B cell (primary cell): Measurements from ENCODE around the gene GMEB2. TPM values are rescaled to one million over a fixed set of nuclear protein-coding genes. Genes with fewer than 3 reads are reported as not detected.

Experiments used
- ATAC-seq: fragments of 200-7000 bp; cut with Tn5 transposase; one replicate; pipeline ENCODE4 v1.10.0; 2021; ENCODE audit warnings: low read depth, mild to moderate bottlenecking, moderate number of reproducible peaks, moderate library complexity
- CTCF ChIA-PET: fragments of 350-600 bp; sonication (Branson Sonifier 250); formaldehyde crosslinking; loops from one replicate; lab custom pipeline; 2021; ENCODE audit warnings: antibody characterized with exemption, inconsistent platforms; lab: Charles Lee
- POLR2A ChIA-PET: fragments of 350-600 bp; sonication (Branson Sonifier 250); formaldehyde crosslinking; loops from one replicate; lab custom pipeline; 2021; ENCODE audit warnings: antibody characterized with exemption; lab: Charles Lee
- DNase-seq: peaks from one replicate; pipeline ENCODE4 v3.0.0; 2013
- H2AFZ ChIP-seq: 2 replicates; pipeline ENCODE4 v1.6.1; 2012; ENCODE audit warnings: mild to moderate bottlenecking, low read depth, low read length; ENCODE audit not compliant: insufficient read depth, poor library complexity, severe bottlenecking
- H3K27ac ChIP-seq, 2 donors: 1 replicate in 1 of 2; 2 replicates in 1 of 2; pipeline ENCODE4 v1.5.1; 2012 to 2013; ENCODE audit warnings: low read length in 2 of 2, mild to moderate bottlenecking in 2 of 2, moderate library complexity in 1 of 2
- H3K27me3 ChIP-seq, 4 experiments: fragments of 200-600 bp in 1 of 4; sonication (generic) in 1 of 4; replicated peaks in 1 of 4; 1 replicate in 2 of 4; 2 replicates in 2 of 4; pipeline versions ENCODE4 v1.6.1 to v1.7.0; 2013 to 2016; ENCODE audit warnings: low read length in 3 of 4, mild to moderate bottlenecking in 2 of 4, mixed read lengths in 1 of 4, moderate library complexity in 1 of 4; ENCODE audit not compliant: insufficient read depth in 4 of 4, control insufficient read depth in 3 of 4; ENCODE audit errors: control extremely low read depth in 1 of 4
- H3K36me3 ChIP-seq, 2 experiments: replicated peaks in 1 of 2; 1 replicate in 1 of 2; 2 replicates in 1 of 2; pipeline versions ENCODE4 v1.6.1 to v1.7.1; 2013; ENCODE audit warnings: low read length in 1 of 2; ENCODE audit not compliant: insufficient read depth in 2 of 2, control insufficient read depth in 1 of 2; ENCODE audit errors: control extremely low read depth in 1 of 2, extremely low read depth in 1 of 2
- H3K4me1 ChIP-seq, 2 donors: fragments of 200-600 bp in 1 of 2; sonication (generic) in 1 of 2; 1 replicate in 1 of 2; 2 replicates in 1 of 2; pipeline versions ENCODE4 v1.5.1 to v1.6.1; 2013 to 2017; ENCODE audit warnings: low read length in 2 of 2; ENCODE audit not compliant: control insufficient read depth in 2 of 2, insufficient read depth in 2 of 2
- H3K4me2 ChIP-seq: replicated peaks from 2 replicates; pipeline ENCODE3; 2012; ENCODE audit warnings: mild to moderate bottlenecking, low read depth, low read length; ENCODE audit not compliant: poor library complexity, severe bottlenecking
- H3K4me3 ChIP-seq, 5 experiments: fragments of 200-600 bp in 1 of 5; sonication (generic) in 1 of 5; 1 replicate in 3 of 5; 2 replicates in 2 of 5; pipeline versions ENCODE4 v1.5.1 to v1.7.0; 2011 to 2016; ENCODE audit warnings: low read length in 4 of 5, mild to moderate bottlenecking in 4 of 5, low read depth in 2 of 5, control low read depth in 1 of 5, moderate library complexity in 1 of 5; ENCODE audit not compliant: insufficient read depth in 1 of 5; ENCODE audit errors: control extremely low read depth in 1 of 5, extremely low read depth in 1 of 5
- H3K79me2 ChIP-seq: fragments of 200-600 bp; sonication (generic); one replicate; pipeline ENCODE4 v1.6.0; 2016; ENCODE audit warnings: low read length; ENCODE audit not compliant: control insufficient read depth, insufficient read depth
- H3K9ac ChIP-seq: fragments of 200-600 bp; sonication (generic); 2 replicates; pipeline ENCODE4 v1.6.1; 2017; ENCODE audit warnings: mild to moderate bottlenecking, low read length, moderate library complexity
- H3K9me3 ChIP-seq, 3 donors: one replicate each; pipeline versions ENCODE4 v1.6.1 to v1.7.1; 2013; ENCODE audit warnings: low read length in 2 of 3; ENCODE audit not compliant: control insufficient read depth in 2 of 3, insufficient read depth in 1 of 3; ENCODE audit errors: control extremely low read depth in 1 of 3
- H4K20me1 ChIP-seq: 2 replicates; pipeline ENCODE4 v1.6.0; 2012; ENCODE audit warnings: mild to moderate bottlenecking, low read length; ENCODE audit not compliant: insufficient read depth, control insufficient read depth, poor library complexity, severe bottlenecking
- H3K27ac Mint-ChIP-seq: one replicate; pipeline ENCODE4 v1.8.0; 2021; ENCODE audit warnings: mixed read lengths
- H3K27me3 Mint-ChIP-seq: one replicate; pipeline ENCODE4 v1.8.0; 2021; ENCODE audit warnings: mixed read lengths
- H3K4me1 Mint-ChIP-seq: one replicate; pipeline ENCODE4 v1.8.0; 2021; ENCODE audit warnings: mixed read lengths
- H3K4me3 Mint-ChIP-seq: one replicate; pipeline ENCODE4 v1.8.0; 2021; ENCODE audit warnings: mixed read lengths
- H3K9me3 Mint-ChIP-seq: one replicate; pipeline ENCODE4 v1.8.0; 2022; ENCODE audit warnings: mixed read lengths; ENCODE audit not compliant: insufficient read depth
- EZH2 ChIP-seq: IDR thresholded peaks from 2 replicates; pipeline ENCODE4 v1.6.1; 2012; ENCODE audit warnings: borderline replicate concordance, low read depth, mild to moderate bottlenecking, moderate library complexity, low read length; ENCODE audit not compliant: insufficient read depth, poor library complexity, severe bottlenecking
- WGBS: methylation state at CpG from one replicate; pipeline ENCODE4 v1.1.5; 2013; ENCODE audit warnings: missing lambda C conversion rate; ENCODE audit not compliant: insufficient coverage; 5-methylcytosine and 5-hydroxymethylcytosine counted together
- intact Hi-C: fragments of 100-400 bp; cut with micrococcal nuclease; formaldehyde crosslinking; loops from one replicate; pipeline ENCODE4 v1.10.0; 2022
- polyA plus RNA-seq: library from polyadenylated mRNA; depleted of rRNA; stranded (reverse); fragments of >200 nt; gene quantifications from 2 replicates; pipeline ENCODE4 v1.2.3, GENCODE V29; 2012
- total RNA-seq, 2 donors: library from RNA; stranded (reverse); fragments of 120-200 nt in 1 of 2; gene quantifications; 1 replicate in 1 of 2; 2 replicates in 1 of 2; pipeline versions ENCODE4 v1.2.3 to v1.2.4, GENCODE V29; 2013 to 2022
- TF ChIP-seq, protein P1 (sequence below): fragments of 200-600 bp; IDR thresholded peaks from one replicate; pipeline ENCODE4 v1.8.0; 2022; ENCODE audit warnings: antibody characterized with exemption, mild to moderate bottlenecking

The GMEB2 gene
- total and polyA plus RNA-seq, 2 donors (not counting 1 experiment from before 2014, with no cell fraction given) = 17.7 to 24.5 TPM

DNA sequence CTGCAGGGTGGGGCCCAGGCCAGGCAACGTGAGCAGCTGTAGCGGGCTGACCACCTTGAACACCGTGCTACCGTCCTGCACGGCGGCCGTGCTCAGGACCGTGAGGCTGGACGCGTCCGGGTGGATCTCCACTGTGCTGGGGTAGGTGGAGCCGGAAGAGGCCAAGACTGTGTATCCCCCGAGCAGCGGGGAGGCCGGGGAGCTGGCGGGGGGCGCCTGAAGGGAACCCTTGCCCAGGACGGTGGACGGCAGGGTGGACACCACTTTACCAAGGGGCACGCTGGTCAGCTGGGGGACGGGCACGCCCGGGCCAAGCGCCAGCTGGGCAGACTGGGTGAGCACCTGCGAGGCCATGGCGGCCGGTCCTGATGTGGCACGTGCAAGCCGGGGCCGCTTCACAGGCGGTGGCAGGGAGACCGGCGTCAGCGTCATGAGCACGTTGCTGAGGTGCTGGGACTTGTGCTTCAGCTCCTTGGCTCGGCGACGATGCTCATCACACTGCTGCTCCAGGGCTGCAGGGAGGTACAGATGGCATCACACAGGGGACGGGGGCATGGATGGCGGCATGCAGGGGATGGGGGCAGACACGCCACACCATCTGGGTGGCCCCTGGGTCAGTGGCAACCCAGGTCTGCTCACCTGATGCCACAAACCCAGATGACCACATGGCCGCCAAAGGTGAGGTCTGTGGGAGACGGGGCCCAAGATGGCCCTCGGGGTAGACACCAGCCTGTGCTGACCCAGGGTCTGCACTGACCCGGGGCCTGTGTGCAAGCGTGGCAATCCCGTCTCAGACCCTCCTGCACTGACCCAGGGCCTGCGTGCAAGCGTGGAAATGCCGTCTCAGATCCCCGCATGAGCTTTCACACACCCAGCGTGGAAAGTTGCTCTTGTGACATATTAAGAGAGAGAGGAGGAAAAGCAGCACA is 36.4 kb downstream of the GMEB2 start:
- H3K79me2 ChIP-seq = peaks cover 6% of the 10 kb centered on the region
- no peak overlapping the region for H2AFZ ChIP-seq
- peaks cover 3 to 8% of the 10 kb centered on the region in 2 donors for H3K4me1 ChIP-seq
- H3K4me3 ChIP-seq = no peak overlapping the region
- H3K4me2 ChIP-seq = no peak overlapping the region
- ChIA-PET CTCF (no interaction called here), POLR2A (interaction anchor here (0.8 kb wide), 1 partner anchor 27 kb away, joined by 3 read pairs; no protein-coding TSS in a partner anchor)
- no peak for ATAC-seq
- H3K27ac ChIP-seq = no peak overlapping the region
- DNase-seq = no peak
- H3K27me3 ChIP-seq = no peaks in the 10 kb centered on the region
- no peak overlapping the region for H3K9ac ChIP-seq
- no peaks in the 10 kb centered on the region for H3K9me3 Mint-ChIP-seq
- TF ChIP-seq EZH2 = no peak
- TF ChIP-seq, protein P1, sequence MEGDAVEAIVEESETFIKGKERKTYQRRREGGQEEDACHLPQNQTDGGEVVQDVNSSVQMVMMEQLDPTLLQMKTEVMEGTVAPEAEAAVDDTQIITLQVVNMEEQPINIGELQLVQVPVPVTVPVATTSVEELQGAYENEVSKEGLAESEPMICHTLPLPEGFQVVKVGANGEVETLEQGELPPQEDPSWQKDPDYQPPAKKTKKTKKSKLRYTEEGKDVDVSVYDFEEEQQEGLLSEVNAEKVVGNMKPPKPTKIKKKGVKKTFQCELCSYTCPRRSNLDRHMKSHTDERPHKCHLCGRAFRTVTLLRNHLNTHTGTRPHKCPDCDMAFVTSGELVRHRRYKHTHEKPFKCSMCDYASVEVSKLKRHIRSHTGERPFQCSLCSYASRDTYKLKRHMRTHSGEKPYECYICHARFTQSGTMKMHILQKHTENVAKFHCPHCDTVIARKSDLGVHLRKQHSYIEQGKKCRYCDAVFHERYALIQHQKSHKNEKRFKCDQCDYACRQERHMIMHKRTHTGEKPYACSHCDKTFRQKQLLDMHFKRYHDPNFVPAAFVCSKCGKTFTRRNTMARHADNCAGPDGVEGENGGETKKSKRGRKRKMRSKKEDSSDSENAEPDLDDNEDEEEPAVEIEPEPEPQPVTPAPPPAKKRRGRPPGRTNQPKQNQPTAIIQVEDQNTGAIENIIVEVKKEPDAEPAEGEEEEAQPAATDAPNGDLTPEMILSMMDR = no peak
- no peak overlapping the region for H3K4me3 Mint-ChIP-seq
- no peaks in the 10 kb centered on the region for H3K27me3 Mint-ChIP-seq
- 97% methylated on average over 50 of the region's 52 CpGs for WGBS
- H4K20me1 ChIP-seq = no peaks in the 10 kb centered on the region
- peaks cover 2% of the 10 kb centered on the region for H3K4me1 Mint-ChIP-seq
- H3K36me3 ChIP-seq = peaks cover 0 to 50% of the 10 kb centered on the region in 2 experiments
- no peak overlapping the region for H3K27ac Mint-ChIP-seq
- intact Hi-C loops = no loop called here
- no peaks in the 10 kb centered on the region for H3K9me3 ChIP-seq
